Measurements from ENCODE around the gene ENHO.
"Not testable (repeated sequence)": the region's sequence is repeated elsewhere in the genome, so short reads cannot be mapped to it uniquely, and the experiment has no call there.

ENHO gene

DNA sequence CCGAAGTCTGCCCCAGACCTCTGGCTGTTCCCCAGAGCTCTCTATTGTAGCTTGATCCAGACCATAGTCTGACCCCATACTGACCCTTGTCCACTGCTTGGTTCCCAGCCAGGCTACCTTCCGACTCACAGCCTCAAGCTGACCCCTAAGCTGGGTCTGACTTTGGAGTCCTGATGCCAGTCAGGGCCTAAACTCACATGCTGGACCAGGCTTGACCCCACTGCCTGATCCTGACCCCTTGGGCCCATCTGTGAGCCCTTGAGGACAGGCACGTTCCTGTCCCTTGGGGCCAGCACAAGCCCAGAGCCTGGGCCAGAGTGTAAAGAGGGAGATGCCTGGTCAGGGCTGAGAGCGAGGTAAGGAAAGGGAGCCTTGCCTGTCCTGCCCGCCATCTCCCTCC, 32.7 kb upstream of the ENHO start:
- DNase-seq (ENCODE audit: low spot score): no peak

- DNase-seq (ENCODE audit: low spot score): no peak
Observed at GRCh38 chr9:34555002-34555348, 32.2 kb upstream of the ENHO start.

DNA sequence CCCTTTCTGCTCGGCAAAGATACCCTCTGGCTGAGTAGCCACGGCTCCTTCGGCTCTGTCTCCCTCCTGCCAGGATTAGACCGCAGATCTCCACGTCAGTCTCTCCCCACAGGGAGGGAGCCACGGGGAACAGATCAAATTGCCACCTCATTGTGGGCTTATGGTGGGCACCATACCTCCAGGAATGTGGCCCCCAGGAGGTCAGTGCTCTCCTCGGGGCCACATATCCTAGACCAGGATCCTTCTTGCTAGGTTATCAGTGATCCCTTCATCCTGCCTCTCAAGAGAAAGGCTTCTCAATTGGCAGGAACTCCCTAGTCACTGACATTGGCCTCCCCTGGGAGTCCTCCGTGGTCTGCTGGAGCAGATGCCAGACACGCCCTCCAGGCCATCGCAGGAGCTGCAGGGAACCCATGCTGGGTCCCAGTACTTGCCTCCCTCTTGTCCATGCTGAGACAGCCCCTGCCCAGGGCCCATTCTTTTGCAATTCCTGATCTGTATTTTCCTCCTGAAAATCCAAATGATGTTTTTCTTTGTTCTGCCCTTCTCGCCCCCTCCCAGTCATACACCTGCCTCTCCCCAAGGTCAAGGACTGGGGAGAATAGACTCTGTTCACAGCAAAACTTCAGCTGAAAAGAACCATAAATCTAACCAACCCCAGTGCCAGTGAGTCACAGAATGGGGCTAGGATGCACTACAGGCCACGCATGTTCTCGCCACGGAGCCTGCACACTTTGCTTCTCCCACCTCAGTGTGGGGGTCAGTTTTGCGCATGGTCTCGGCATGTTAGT, 31.6 kb upstream of the ENHO start:
- DNase-seq (ENCODE audit: low spot score): no peak

- no peak for DNase-seq (ENCODE audit: low spot score)
Observed at GRCh38 chr9:34553511-34554021, 30.8 kb upstream of the ENHO start.

DNA sequence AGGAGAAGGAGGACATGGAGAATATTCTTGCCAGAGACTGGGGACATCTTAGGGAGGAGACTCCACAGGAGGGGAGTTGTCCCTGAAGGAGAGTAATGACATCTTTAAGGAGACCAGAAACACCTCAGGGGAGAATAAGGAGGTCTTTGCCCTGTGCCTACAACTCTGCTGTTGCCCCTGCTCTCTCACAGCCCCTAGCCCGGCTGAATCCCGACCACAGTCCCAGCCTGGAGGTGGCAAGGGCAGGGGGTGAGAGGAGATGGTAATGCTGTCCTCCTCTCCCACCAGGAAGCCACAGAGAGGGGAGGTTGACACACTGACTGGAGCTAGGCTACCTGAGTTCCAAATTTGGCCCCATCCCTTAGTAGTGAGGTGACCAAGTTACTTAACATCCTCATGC, 30.2 kb upstream of the ENHO start:
- DNase-seq (ENCODE audit: low spot score): no peak

- no peak for DNase-seq (ENCODE audit: low spot score)
Observed at GRCh38 chr9:34552606-34552981, 29.8 kb upstream of the ENHO start.

GRCh38 chr9:34551751-34552605, 29.2 kb upstream of the ENHO start:
- no peak for DNase-seq (ENCODE audit: low spot score)

DNA sequence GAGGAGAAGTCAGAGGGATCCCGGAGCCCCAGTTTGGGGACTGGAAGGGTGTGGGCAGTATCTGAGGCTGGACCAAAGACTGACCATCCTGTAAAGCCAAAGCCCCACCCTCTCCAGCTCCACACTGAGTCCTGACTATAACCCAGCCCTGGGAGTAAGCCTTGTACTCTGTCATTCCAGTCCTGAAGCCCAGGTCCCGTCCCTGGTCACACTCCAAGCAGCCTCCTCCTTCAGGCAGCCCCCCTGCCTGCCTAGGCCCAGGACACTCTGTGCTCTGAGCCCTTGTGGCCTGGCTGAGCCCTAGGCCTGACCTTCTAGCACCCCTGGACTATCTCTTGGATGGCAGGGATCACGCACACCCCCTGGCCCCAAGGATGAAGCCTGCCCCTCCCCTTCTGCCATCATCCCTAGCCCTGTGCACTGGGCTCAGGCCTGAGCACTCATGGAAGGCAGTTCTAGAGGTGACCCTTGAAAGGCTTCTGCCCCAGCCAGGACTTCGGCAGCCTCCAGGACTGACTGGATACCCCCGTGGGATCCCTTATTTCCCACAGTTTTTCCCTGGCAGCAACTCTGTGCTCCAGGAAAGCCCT, 28.0 kb upstream of the ENHO start:
- no peak for DNase-seq (ENCODE audit: low spot score)

- no peak for DNase-seq (ENCODE audit: low spot score)
Observed at GRCh38 chr9:34550016-34550680, 27.4 kb upstream of the ENHO start.

- DNase-seq (ENCODE audit: low spot score): no peak
Observed at GRCh38 chr9:34549407-34549732, 26.6 kb upstream of the ENHO start.

DNA sequence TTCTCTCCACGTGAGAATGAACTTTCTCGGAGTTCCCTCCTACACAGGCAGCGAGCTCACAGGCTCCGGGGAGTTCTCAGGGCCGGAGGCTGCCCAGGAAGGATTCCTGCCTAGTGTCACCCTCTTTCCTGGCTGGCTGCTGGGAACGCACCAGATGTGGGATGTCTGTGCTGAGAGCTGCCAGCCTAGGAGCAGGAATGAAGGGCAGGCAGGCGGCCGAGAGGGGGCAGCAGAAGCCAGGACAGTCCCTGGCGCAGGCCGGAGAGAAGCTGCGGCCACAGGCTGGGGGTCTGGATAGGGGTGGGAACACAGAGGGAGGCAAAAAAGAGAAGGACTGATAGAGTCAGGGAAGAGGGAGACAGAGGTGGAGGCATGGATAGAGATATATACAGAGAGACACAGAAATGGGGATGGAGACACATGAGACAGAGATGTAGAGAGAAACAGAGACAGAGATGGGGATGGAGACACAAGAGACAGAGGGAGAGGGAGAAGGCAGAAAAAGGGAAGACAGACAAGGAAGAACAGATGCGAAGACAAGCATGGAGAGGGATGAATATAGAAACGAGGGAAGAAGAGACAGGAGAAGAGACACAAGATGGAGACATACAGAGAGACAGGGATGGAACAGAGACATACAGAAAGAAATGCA, 25.3 kb upstream of the ENHO start:
- peak; percentile 62 for DNase-seq (ENCODE audit: low spot score)

- DNase-seq (ENCODE audit: low spot score): peak; percentile 64
Observed at GRCh38 chr9:34546834-34547827, 24.3 kb upstream of the ENHO start.

DNA sequence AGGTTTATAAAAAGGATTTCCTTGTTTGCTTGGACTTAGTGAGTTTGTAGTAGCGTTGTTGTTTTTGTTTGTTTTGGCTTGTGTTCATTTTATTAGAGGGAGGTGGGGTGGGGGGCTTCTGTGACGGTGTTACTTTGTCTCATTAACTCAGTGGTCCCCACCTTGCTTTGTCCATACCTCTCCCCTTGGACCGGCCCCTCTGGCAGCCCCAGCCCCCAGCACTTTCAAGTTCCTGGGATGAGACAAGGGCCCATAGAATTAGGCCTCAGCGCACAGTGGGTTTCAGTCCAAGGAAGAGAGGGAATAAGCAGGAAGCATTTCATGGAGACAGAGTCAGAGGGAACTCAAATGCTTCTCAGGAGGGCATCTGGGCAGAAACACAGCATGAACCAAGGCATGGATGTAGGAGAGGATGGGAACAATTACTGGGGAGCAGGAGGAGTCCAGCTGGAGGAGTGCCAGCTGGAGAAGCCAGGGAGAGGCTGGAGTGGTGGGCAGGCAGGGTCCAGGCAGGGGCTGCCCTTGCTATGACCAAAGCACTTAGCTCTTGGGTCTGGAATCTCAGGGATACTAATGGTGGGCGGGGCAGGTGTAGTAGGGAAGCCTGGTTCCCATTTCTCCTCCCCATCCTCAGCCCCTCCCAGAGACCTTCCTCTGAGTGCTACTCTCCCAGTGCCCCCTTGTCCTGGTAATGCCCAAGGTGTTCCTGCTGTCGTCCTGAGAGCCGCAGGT, 23.5 kb upstream of the ENHO start:
- no peak for DNase-seq (ENCODE audit: low spot score)

- DNase-seq (ENCODE audit: low spot score): no peak
Observed at GRCh38 chr9:34545497-34545896, 22.7 kb upstream of the ENHO start.

GRCh38 chr9:34544035-34544434, 21.2 kb upstream of the ENHO start:
- no peak for DNase-seq (ENCODE audit: low spot score)

DNA sequence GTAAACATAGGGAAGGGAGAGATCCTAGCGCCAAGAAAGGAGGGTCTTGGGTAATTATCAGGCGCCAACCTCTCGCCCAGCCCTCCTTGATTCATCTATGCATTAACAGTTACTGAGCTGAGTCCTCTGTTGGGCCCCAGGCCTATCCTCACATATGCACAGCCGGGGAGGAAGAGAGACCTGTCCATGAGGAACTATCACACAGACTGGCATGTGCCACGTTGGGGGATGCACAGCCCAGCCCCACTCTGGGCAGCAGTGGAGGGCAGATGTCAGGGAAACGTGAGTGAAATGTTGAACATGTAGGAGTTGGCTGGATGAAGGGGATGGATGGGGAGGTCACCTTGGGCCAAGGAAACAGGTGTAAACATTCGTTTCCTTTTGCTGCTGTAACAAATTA, 18.8 kb upstream of the ENHO start:
- DNase-seq (ENCODE audit: low spot score): no peak

DNA sequence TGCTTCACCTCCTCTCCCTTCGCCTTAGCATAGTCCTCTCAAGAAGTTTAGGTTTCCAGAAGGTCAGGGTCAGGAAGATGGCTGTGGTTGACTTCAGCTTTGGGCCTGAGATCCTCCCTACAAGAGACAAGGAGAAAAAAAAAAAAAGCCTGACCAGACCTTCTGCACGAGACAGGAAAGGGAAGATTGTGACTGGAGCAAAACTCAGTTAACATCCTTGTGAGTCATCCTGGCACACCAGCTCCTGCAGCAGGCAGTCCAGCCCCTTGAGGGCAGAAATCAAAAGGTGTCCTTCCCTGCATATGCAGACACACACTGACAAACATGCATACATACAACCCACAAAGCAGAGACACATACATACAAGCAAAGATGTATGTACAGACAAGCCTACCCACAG, 18.0 kb upstream of the ENHO start:
- DNase-seq (ENCODE audit: low spot score): no peak

GRCh38 chr9:34536685-34537084, 13.9 kb upstream of the ENHO start:
- no peak for DNase-seq (ENCODE audit: low spot score)

DNA sequence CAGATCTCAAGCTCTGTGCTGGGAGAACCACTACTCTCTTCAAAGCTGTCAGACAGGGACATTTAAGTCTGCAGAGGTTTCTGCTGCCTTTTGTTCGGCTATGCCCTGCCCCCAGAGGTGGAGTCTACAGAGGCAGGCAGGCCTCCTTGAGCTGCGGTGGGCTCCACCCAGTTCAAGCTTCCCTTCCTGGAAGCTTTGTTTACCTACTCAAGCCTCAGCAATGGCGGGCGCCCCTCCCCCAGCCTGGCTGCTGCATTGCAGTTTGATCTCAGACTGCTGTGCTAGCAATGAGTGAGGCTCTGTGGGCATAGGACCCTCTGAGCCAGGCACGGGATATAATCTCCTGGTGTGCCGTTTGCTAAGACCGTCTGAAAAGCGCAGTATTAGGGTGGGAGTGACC, 9.3 kb upstream of the ENHO start:
- not testable (repeated sequence) for DNase-seq (ENCODE audit: low spot score)

GRCh38 chr9:34526026-34526425, 3.2 kb upstream of the ENHO start:
- DNase-seq (ENCODE audit: low spot score): no peak
